Spleen (tissue), 7 donors: ENCODE data around the gene ZNRF2.

Experiments
- CTCF ChIP-seq, 11 experiments: fragments of 200-600 bp in 7 of 11; fragments of 450-650 bp in 4 of 11; sonication (generic) in 4 of 11; IDR thresholded peaks in 8 of 11; conservative IDR thresholded peaks in 3 of 11; 1 replicate in 7 of 11; 2 replicates in 4 of 11; pipeline versions ENCODE4 v1.4.0 to v1.8.0; 2016 to 2021; ENCODE audit warnings: antibody characterized with exemption in 11 of 11, inconsistent platforms in 4 of 11, mild to moderate bottlenecking in 1 of 11
- POLR2A ChIP-seq, 3 donors: fragments of 450-650 bp; IDR thresholded peaks; one replicate each; pipeline ENCODE4 v1.5.1; 2017; ENCODE audit warnings: antibody characterized with exemption in 3 of 3, mild to moderate bottlenecking in 1 of 3
- donor health status: DM: no; HTN: no; CAD: no; lungs with moderate emphysema.
- donor health status: DM: no; HTN: no; CAD: no.
- donor health status: DM: no; HTN: no; CAD: no.

- no peak for TF ChIP-seq CTCF (IDR thresholded peaks at IDR 0.05 in 8 of 11, conservative IDR thresholded peaks at IDR 0.05 in 3 of 11)
- no peak for TF ChIP-seq POLR2A (IDR thresholded peaks at IDR 0.05)
Measured at GRCh38 chr7:30306976-30307375, 22.6 kb downstream of the ZNRF2 start.
